Muscle layer of duodenum (tissue), 2 donors: ENCODE results near the gene ENPP1.
"Not testable (repeated sequence)": the region's sequence is repeated elsewhere in the genome, so short reads cannot be mapped to it uniquely, and the experiment has no call there.

Experiments used
- H3K27ac ChIP-seq: one replicate; pipeline ENCODE4 v1.7.0; 2013; ENCODE audit warnings: mild to moderate bottlenecking, low read length
- H3K27me3 ChIP-seq: one replicate; pipeline ENCODE4 v1.7.0; 2013; ENCODE audit warnings: low read depth, mild to moderate bottlenecking, control low read depth, low read length
- H3K36me3 ChIP-seq, 2 donors: one replicate each; pipeline ENCODE4 v1.7.0; 2013; ENCODE audit warnings: low read length in 2 of 2, control low read depth in 1 of 2, mild to moderate bottlenecking in 1 of 2; ENCODE audit not compliant: insufficient read depth in 2 of 2, control insufficient read depth in 1 of 2
- H3K4me1 ChIP-seq, 2 donors: one replicate each; pipeline ENCODE4 v1.7.0; 2013; ENCODE audit warnings: low read length in 2 of 2, mild to moderate bottlenecking in 2 of 2, control low read depth in 1 of 2, moderate library complexity in 1 of 2; ENCODE audit not compliant: insufficient read depth in 2 of 2, control insufficient read depth in 1 of 2
- H3K4me3 ChIP-seq, 2 donors: one replicate each; pipeline ENCODE4 v1.7.0; 2013; ENCODE audit warnings: low read length in 2 of 2, low read depth in 1 of 2, mild to moderate bottlenecking in 1 of 2
- H3K9me3 ChIP-seq, 2 donors: one replicate each; pipeline ENCODE4 v1.7.0; 2013; ENCODE audit warnings: low read length in 2 of 2, control low read depth in 1 of 2, mild to moderate bottlenecking in 1 of 2; ENCODE audit not compliant: control insufficient read depth in 1 of 2
- donor health status: healthy.

The ENPP1 gene

DNA sequence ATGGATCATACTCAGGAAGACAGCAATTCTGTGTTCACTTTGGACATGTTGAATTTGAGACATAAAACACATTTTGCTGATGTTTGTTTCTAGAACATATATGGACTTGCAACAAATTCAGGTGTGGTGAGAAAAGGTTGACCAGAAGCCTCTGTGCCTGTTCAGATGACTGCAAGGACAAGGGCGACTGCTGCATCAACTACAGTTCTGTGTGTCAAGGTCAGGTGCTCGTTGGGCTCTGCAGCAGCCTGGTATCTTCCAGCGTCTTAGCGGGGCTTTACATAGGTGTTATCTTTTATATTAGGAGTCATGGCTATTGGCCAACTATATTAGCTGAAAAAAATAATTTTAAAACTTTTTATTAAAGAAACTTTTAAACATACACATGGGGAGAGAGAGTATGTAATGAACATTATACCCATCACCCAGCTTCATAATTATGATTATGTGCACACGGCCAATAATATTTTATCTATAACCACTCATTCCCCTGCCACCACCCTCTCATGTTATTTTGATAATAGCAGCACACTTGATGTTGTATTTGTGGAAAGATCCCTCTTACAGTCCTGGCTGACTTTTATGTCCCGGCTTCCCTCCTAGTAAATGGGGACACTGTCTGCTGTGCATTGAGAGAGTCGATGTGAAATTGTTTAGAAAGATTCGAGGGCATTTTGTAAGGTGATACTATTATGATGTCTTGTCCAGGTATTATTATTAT, 43.4 kb downstream of the ENPP1 start:
- H3K4me3 ChIP-seq: no peak overlapping the region

GRCh38 chr6:131852200-131852599, 44.4 kb downstream of the ENPP1 start:
- no peaks in the 10 kb centered on the region for H3K9me3 ChIP-seq
- no peaks in the 10 kb centered on the region for H3K27me3 ChIP-seq
- H3K36me3 ChIP-seq: no peaks in the 10 kb centered on the region
- H3K4me3 ChIP-seq: no peak overlapping the region
- no peak overlapping the region for H3K27ac ChIP-seq
- H3K4me1 ChIP-seq: no peaks in the 10 kb centered on the region

More for the DNA sequence above, 43.4 kb downstream of the ENPP1 start:
- Histone ChIP-seq H3K9me3 (no peaks in the 10 kb centered on the region), H3K36me3 (no peaks in the 10 kb centered on the region), H3K27ac (no peak overlapping the region), H3K27me3 (no peaks in the 10 kb centered on the region), H3K4me1 (no peaks in the 10 kb centered on the region)

- Histone ChIP-seq H3K27ac (no peak overlapping the region), H3K9me3 (no peaks in the 10 kb centered on the region), H3K27me3 (no peaks in the 10 kb centered on the region), H3K4me3 (no peak overlapping the region), H3K4me1 (no peaks in the 10 kb centered on the region), H3K36me3 (no peaks in the 10 kb centered on the region)
Observed at GRCh38 chr6:131854803-131855202, 47.0 kb downstream of the ENPP1 start.

DNA sequence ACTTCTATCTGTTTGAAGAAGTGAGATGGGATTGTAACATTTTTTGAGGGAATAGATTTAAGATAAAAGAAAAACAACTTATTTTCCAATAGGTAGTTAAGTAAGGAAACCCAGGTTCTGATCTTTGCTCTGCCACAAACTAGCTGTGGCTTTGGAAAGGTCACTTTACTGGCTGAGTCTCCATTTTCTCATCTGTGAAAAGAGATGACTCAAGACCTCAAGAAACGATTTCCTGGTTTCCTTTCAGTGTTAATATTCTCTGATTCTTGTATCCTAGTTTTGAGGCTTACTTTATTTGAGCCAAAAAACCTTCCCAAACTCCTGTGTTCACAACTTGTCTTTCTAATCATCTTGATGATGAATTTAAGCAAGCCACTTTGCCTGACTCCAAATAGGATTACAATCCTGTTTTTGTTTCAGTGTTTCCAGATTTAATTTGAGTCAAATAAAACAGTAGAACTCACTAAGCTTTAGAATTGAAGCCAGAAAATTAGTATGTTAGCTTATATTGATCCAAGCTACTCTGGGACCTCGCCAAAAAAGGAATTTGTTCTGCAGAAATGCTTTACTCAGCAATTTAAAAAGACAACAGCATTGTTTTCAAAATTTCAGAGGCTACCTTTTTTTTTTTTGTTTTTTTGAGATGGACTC, 51.1 kb downstream of the ENPP1 start:
- H3K4me3 ChIP-seq: no peak overlapping the region
- H3K9me3 ChIP-seq: no peaks in the 10 kb centered on the region
- no peak overlapping the region for H3K27ac ChIP-seq
- H3K4me1 ChIP-seq: no peaks in the 10 kb centered on the region
- no peaks in the 10 kb centered on the region for H3K36me3 ChIP-seq
- no peaks in the 10 kb centered on the region for H3K27me3 ChIP-seq

DNA sequence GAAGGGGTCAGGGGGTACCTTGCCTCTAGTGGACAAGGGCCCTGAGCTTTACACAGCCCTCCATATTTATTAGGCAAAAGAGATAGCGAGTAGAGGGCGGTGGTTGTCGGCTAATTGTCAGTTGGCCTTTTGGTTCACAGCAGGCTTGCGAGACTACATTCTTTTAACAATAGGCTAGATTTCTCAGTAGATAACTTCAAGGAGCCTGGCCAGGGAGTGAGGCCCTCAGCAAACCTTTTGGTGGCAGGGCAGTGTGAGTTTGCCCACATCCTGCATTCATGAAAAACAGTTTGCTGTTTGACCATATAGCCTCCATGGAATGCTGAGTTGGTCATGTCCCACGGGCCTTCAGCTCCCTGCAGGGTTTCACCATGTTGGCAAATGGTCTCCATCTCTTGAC, 51.8 kb downstream of the ENPP1 start:
- not testable (repeated sequence) for H3K27me3 ChIP-seq, H3K9me3 ChIP-seq, H3K4me3 ChIP-seq, H3K4me1 ChIP-seq, H3K36me3 ChIP-seq, H3K27ac ChIP-seq

- H3K4me1 ChIP-seq: no peaks in the 10 kb centered on the region
- H3K27me3 ChIP-seq: no peaks in the 10 kb centered on the region
- no peaks in the 10 kb centered on the region for H3K9me3 ChIP-seq
- no peaks in the 10 kb centered on the region for H3K36me3 ChIP-seq
- no peak overlapping the region for H3K4me3 ChIP-seq
- H3K27ac ChIP-seq: no peak overlapping the region
Observed at GRCh38 chr6:131861381-131861780, 53.6 kb downstream of the ENPP1 start.

GRCh38 chr6:131862476-131862875, 54.7 kb downstream of the ENPP1 start:
- Histone ChIP-seq H3K27me3 (no peaks in the 10 kb centered on the region), H3K27ac (no peak overlapping the region), H3K4me1 (no peaks in the 10 kb centered on the region), H3K4me3 (no peak overlapping the region), H3K36me3 (no peaks in the 10 kb centered on the region), H3K9me3 (no peaks in the 10 kb centered on the region)

DNA sequence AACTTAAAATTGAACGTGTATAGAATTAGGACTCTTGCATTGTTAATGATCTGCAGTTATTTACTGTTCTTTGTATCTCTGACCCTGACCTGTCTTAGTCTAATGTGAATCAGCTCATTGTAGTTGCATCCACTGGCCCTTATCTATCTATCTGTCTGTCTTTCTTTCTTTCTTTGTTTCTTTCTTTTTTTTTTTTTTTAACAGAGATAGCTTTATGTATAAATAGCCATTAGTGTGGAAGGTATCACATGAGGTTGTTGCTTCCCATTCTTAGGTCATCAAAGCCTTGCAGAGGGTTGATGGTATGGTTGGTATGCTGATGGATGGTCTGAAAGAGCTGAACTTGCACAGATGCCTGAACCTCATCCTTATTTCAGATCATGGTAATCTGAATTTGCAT, 59.9 kb downstream of the ENPP1 start:
- Histone ChIP-seq H3K9me3 (no peaks in the 10 kb centered on the region), H3K27ac (no peak overlapping the region), H3K27me3 (no peaks in the 10 kb centered on the region), H3K4me1 (no peaks in the 10 kb centered on the region), H3K36me3 (no peaks in the 10 kb centered on the region), H3K4me3 (no peak overlapping the region)

GRCh38 chr6:131868836-131869235, 61.0 kb downstream of the ENPP1 start:
- Histone ChIP-seq H3K36me3 (no peaks in the 10 kb centered on the region), H3K4me3 (no peak overlapping the region), H3K27ac (no peak overlapping the region), H3K9me3 (no peaks in the 10 kb centered on the region), H3K27me3 (no peaks in the 10 kb centered on the region), H3K4me1 (no peaks in the 10 kb centered on the region)

DNA sequence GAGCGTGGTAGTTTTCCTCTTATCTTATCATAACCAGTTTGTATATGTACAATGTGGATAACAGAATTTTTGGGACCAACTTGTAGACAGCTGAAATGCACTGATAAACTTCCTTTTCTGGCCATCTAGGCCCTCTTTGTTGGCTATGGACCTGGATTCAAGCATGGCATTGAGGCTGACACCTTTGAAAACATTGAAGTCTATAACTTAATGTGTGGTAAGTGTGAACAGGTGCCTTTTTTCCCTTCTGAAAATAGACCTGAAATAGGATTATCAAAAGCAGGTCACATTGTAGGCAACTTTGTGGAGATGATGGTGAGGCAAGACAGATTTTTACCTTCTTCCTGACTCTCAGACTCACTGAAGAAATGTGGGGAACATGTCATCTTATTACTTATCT, 67.8 kb downstream of the ENPP1 start:
- Histone ChIP-seq H3K9me3 (no peaks in the 10 kb centered on the region), H3K27me3 (no peaks in the 10 kb centered on the region), H3K4me1 (no peaks in the 10 kb centered on the region), H3K4me3 (no peak overlapping the region), H3K27ac (no peak overlapping the region), H3K36me3 (no peaks in the 10 kb centered on the region)

- no peaks in the 10 kb centered on the region for H3K36me3 ChIP-seq
- H3K4me3 ChIP-seq: no peak overlapping the region
- H3K27me3 ChIP-seq: no peaks in the 10 kb centered on the region
- H3K4me1 ChIP-seq: no peaks in the 10 kb centered on the region
- no peak overlapping the region for H3K27ac ChIP-seq
- H3K9me3 ChIP-seq: no peaks in the 10 kb centered on the region
Observed at GRCh38 chr6:131876545-131876944, 68.7 kb downstream of the ENPP1 start.
